Activated naive CD8-positive, alpha-beta T cell treated with anti-CD3 and anti-CD28 coated beads for 36 hours (primary cell): ENCODE results near the gene ESRRG. TPM values are rescaled to one million over a fixed set of nuclear protein-coding genes. Genes with fewer than 3 reads are reported as not detected.

ENCODE experiments used
- DNase-seq: peaks from one replicate; pipeline ENCODE4 v3.0.0; 2021
- H3K27ac Mint-ChIP-seq: one replicate; pipeline ENCODE4 v1.8.0; 2022; ENCODE audit warnings: mild to moderate bottlenecking, moderate library complexity, mixed read lengths
- H3K27me3 Mint-ChIP-seq: one replicate; pipeline ENCODE4 v1.8.0; 2022; ENCODE audit warnings: mild to moderate bottlenecking, mixed read lengths
- H3K36me3 Mint-ChIP-seq: one replicate; pipeline ENCODE4 v1.8.0; 2021; ENCODE audit warnings: mild to moderate bottlenecking, mixed read lengths
- H3K4me1 Mint-ChIP-seq: one replicate; pipeline ENCODE4 v1.8.0; 2021; ENCODE audit warnings: mixed read lengths
- H3K4me3 Mint-ChIP-seq: one replicate; pipeline ENCODE4 v1.8.0; 2022; ENCODE audit warnings: mild to moderate bottlenecking, moderate library complexity, mixed read lengths
- H3K9me3 Mint-ChIP-seq: one replicate; pipeline ENCODE4 v1.8.0; 2022; ENCODE audit warnings: mixed read lengths
- total RNA-seq, 2 experiments: library from RNA; stranded (reverse); gene quantifications; one replicate each; pipeline ENCODE4 v1.2.3, GENCODE V29; 2021

ESRRG gene
- total RNA-seq, 2 experiments from 2014 or later, result not detected

DNA sequence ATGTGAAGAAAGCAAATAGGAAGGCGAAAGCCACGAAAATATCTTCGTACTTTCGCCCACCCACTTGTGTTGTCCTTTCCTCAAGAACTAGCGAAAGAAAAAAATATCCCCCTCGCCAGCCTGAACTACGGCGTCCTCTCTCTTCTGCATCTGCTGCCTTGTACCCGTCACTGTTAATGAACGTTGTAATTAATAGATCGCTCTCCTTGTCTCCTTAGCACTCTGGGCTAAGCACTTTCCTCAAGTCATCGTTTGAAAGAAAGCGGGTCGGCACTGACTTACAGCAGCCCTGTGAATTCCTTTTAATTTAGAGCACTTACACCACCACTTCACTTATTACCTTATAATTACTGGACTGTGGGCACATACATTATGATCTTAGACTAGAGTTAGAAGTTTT lies 44.1 kb downstream of the ESRRG start:
- Mint-ChIP-seq H3K27me3 (no peaks in the 10 kb centered on the region), H3K4me1 (no peaks in the 10 kb centered on the region), H3K9me3 (no peaks in the 10 kb centered on the region), H3K27ac (no peak overlapping the region), H3K36me3 (no peaks in the 10 kb centered on the region), H3K4me3 (no peak overlapping the region)
- DNase-seq, result no peak

- Mint-ChIP-seq H3K27me3 (no peaks in the 10 kb centered on the region), H3K4me3 (no peak overlapping the region), H3K36me3 (no peaks in the 10 kb centered on the region), H3K9me3 (peaks cover 3% of the 10 kb centered on the region), H3K4me1 (no peaks in the 10 kb centered on the region), H3K27ac (no peak overlapping the region)
- DNase-seq, result no peak
Observed at GRCh38 chr1:216670118-216670883, 52.9 kb downstream of the ESRRG start.

DNA sequence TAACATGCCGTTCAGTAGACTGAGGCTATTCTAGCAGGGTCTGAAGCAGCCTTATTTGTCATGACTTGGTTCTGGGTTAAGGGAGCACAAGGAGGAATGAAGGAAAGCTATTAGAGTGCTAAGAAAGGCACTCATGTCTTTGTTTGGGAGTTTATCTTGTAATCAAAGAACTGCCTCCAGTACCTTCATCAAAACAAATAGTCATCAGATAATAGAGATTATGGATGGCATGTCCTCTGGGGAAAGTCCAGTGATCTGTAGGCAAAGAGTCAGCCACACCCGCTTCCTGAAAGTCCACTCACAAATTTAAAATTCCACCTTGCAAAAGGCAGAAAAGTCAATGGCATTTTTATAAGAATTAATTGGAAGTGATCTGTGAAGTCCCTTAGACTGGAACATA lies 56.8 kb downstream of the ESRRG start:
- Mint-ChIP-seq H3K9me3 (peaks cover 3% of the 10 kb centered on the region), H3K4me1 (no peaks in the 10 kb centered on the region), H3K27ac (no peak overlapping the region), H3K27me3 (no peaks in the 10 kb centered on the region), H3K4me3 (no peak overlapping the region), H3K36me3 (no peaks in the 10 kb centered on the region)
- no peak for DNase-seq

DNA sequence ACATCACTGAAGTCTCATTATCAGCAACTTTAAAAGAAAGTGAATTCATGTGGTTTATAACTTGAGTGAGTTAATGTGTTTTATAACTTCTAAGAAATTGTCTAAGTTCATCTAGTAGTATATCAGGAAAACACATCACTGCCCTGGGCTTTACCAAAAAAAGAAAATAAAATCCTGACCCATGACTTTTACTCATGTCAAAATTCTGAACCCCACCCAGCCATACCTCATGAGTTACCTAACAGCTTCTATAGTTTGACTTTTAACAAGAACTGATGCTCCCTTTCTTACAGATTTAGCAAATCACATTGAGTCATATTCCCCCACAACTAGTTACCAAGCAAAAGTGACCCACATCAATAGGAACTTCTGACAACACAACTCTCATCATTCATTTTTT lies 57.4 kb downstream of the ESRRG start:
- H3K27me3 Mint-ChIP-seq, result no peaks in the 10 kb centered on the region
- no peak overlapping the region for H3K27ac Mint-ChIP-seq
- H3K4me3 Mint-ChIP-seq, result no peak overlapping the region
- no peak for DNase-seq
- no peaks in the 10 kb centered on the region for H3K4me1 Mint-ChIP-seq
- H3K9me3 Mint-ChIP-seq, result peaks cover 3% of the 10 kb centered on the region
- no peaks in the 10 kb centered on the region for H3K36me3 Mint-ChIP-seq

GRCh38 chr1:216665406-216665805 lies 57.8 kb downstream of the ESRRG start:
- no peaks in the 10 kb centered on the region for H3K27me3 Mint-ChIP-seq
- no peaks in the 10 kb centered on the region for H3K4me1 Mint-ChIP-seq
- DNase-seq, result no peak
- H3K36me3 Mint-ChIP-seq, result no peaks in the 10 kb centered on the region
- H3K9me3 Mint-ChIP-seq, result peaks cover 3% of the 10 kb centered on the region
- no peak overlapping the region for H3K27ac Mint-ChIP-seq
- no peak overlapping the region for H3K4me3 Mint-ChIP-seq

GRCh38 chr1:216662681-216663080 lies 60.5 kb downstream of the ESRRG start:
- Mint-ChIP-seq H3K4me1 (no peaks in the 10 kb centered on the region), H3K36me3 (no peaks in the 10 kb centered on the region), H3K27me3 (no peaks in the 10 kb centered on the region), H3K27ac (no peak overlapping the region), H3K4me3 (no peak overlapping the region), H3K9me3 (peaks cover 3% of the 10 kb centered on the region)
- no peak for DNase-seq

DNA sequence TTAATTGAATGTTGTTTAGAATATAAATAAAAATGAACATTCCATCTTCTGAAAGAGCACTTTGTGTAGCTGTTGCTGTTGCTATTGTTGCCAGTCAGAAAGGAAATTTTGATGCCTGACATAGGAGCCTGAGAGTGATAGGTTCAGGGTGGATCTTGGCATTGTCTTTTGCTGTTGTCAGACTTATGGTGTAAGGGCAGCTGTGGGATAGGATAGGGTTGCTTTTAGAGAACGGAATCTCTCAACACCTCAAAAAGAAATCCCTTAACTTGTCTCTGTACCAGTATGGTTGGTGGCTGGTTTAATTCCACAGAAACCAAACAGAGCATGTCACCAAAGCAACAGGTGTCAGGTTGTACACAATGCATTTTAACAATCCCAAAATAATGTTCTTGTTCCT lies 62.7 kb downstream of the ESRRG start:
- Mint-ChIP-seq H3K4me3 (no peak overlapping the region), H3K27me3 (no peaks in the 10 kb centered on the region), H3K4me1 (no peaks in the 10 kb centered on the region), H3K27ac (no peak overlapping the region), H3K9me3 (no peaks in the 10 kb centered on the region), H3K36me3 (no peaks in the 10 kb centered on the region)
- DNase-seq, result no peak

- Mint-ChIP-seq H3K27me3 (no peaks in the 10 kb centered on the region), H3K4me1 (no peaks in the 10 kb centered on the region)
- no peak for DNase-seq
Observed at GRCh38 chr1:216653001-216653400, 70.2 kb downstream of the ESRRG start.

DNA sequence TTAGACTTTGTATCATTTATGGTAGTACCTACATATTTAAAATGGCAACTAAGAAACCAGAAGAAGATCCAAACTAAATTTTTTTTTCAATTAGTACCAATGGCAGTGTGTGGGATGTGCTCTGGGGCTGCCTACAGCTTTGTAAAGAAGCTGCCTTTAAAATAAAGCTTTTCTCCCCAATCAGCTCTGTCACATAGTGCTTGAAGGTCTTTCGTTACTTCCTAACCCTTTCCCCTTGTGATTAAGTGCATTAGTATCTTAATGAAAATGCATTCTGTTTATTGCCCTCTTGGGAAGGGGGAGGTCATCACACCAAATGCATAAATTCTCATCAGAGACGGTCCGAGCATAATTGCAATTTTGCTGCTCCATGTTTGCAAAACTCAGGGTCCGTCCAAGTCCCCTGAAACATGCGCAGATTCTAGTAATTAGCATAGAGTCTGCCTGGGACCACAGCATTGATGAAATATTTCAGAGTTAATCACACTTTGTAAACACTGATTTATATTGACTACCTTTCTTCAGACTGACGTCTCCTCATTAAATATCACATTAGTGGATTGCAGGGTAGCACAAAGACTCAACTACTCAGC lies 71.3 kb downstream of the ESRRG start:
- no peak for DNase-seq
- H3K27ac Mint-ChIP-seq, result no peak overlapping the region
- H3K9me3 Mint-ChIP-seq, result no peaks in the 10 kb centered on the region
- H3K4me3 Mint-ChIP-seq, result no peak overlapping the region
- no peaks in the 10 kb centered on the region for H3K36me3 Mint-ChIP-seq
- no peaks in the 10 kb centered on the region for H3K4me1 Mint-ChIP-seq
- no peaks in the 10 kb centered on the region for H3K27me3 Mint-ChIP-seq

More at GRCh38 chr1:216653001-216653400, 70.2 kb downstream of the ESRRG start:
- H3K4me3 Mint-ChIP-seq, result no peak overlapping the region
- no peaks in the 10 kb centered on the region for H3K36me3 Mint-ChIP-seq
- no peak overlapping the region for H3K27ac Mint-ChIP-seq
- H3K9me3 Mint-ChIP-seq, result no peaks in the 10 kb centered on the region

- no peaks in the 10 kb centered on the region for H3K36me3 Mint-ChIP-seq
Observed at GRCh38 chr1:216643176-216643575, 80.1 kb downstream of the ESRRG start.

GRCh38 chr1:216641669-216642460 lies 81.4 kb downstream of the ESRRG start:
- Mint-ChIP-seq H3K27me3 (no peaks in the 10 kb centered on the region), H3K27ac (no peak overlapping the region), H3K4me1 (no peaks in the 10 kb centered on the region), H3K4me3 (no peak overlapping the region), H3K9me3 (peaks cover 3% of the 10 kb centered on the region), H3K36me3 (no peaks in the 10 kb centered on the region)
- DNase-seq, result no peak

More at GRCh38 chr1:216643176-216643575, 80.1 kb downstream of the ESRRG start:
- H3K4me1 Mint-ChIP-seq, result no peaks in the 10 kb centered on the region
- no peak for DNase-seq
- H3K4me3 Mint-ChIP-seq, result no peak overlapping the region
- peaks cover 3% of the 10 kb centered on the region for H3K9me3 Mint-ChIP-seq
- no peaks in the 10 kb centered on the region for H3K27me3 Mint-ChIP-seq
- no peak overlapping the region for H3K27ac Mint-ChIP-seq

GRCh38 chr1:216640100-216640499 lies 83.1 kb downstream of the ESRRG start:
- no peaks in the 10 kb centered on the region for H3K27me3 Mint-ChIP-seq
- H3K9me3 Mint-ChIP-seq, result peaks cover 3% of the 10 kb centered on the region
- no peaks in the 10 kb centered on the region for H3K36me3 Mint-ChIP-seq
- no peak overlapping the region for H3K4me3 Mint-ChIP-seq
- no peak for DNase-seq
- H3K4me1 Mint-ChIP-seq, result no peaks in the 10 kb centered on the region
- H3K27ac Mint-ChIP-seq, result no peak overlapping the region

DNA sequence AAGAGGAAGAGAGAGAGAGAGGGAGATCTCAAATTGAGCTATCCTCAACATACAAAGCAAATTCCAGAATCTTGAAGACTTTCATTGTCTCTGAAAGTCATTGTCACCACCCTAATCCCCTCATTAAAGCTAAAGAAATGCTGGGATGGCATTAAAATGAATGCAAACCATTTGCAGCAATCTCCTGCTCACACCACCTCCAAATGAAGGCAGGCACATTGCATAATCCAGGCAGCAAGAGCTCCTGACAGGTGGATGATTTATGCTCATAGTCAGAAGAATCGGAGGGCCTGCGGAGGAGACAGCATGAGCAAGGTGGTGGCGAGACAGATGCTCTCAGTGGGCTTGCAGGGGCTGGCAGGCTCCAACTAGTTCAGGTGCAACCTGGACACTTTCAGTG lies 90.2 kb downstream of the ESRRG start:
- Mint-ChIP-seq H3K36me3 (no peaks in the 10 kb centered on the region), H3K4me3 (no peak overlapping the region), H3K27ac (no peak overlapping the region), H3K9me3 (no peaks in the 10 kb centered on the region), H3K4me1 (no peaks in the 10 kb centered on the region), H3K27me3 (no peaks in the 10 kb centered on the region)
- no peak for DNase-seq

GRCh38 chr1:216630532-216630931 lies 92.7 kb downstream of the ESRRG start:
- H3K36me3 Mint-ChIP-seq, result no peaks in the 10 kb centered on the region
- no peak for DNase-seq
- no peaks in the 10 kb centered on the region for H3K4me1 Mint-ChIP-seq
- no peaks in the 10 kb centered on the region for H3K27me3 Mint-ChIP-seq
- H3K9me3 Mint-ChIP-seq, result no peaks in the 10 kb centered on the region
- no peak overlapping the region for H3K4me3 Mint-ChIP-seq
- H3K27ac Mint-ChIP-seq, result no peak overlapping the region

DNA sequence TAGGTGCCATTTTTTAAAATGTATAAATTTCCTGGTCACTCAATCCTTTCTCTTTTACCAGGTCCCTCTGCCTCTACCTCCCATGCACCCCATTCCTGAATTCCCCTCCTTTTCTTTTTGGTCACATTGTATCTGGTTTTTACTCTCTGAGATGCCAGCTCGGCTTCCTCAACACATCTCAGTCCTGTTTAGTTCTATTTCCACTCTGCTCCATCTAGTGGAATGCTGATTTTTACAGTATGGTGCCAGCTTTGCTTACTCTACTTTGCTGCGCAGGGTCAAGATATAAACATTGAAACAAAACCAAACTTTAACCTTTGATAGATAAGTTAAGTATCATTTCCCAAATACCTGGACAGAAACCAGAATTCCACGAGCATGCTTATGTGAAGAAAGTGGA lies 96.0 kb downstream of the ESRRG start:
- no peak for DNase-seq

More for the DNA sequence above, 96.0 kb downstream of the ESRRG start:
- H3K4me3 Mint-ChIP-seq, result no peak overlapping the region
- no peaks in the 10 kb centered on the region for H3K4me1 Mint-ChIP-seq
- H3K9me3 Mint-ChIP-seq, result peaks cover 3% of the 10 kb centered on the region
- H3K36me3 Mint-ChIP-seq, result no peaks in the 10 kb centered on the region
- no peaks in the 10 kb centered on the region for H3K27me3 Mint-ChIP-seq
- H3K27ac Mint-ChIP-seq, result no peak overlapping the region
